Forelimb muscle (tissue), 1 donor: ENCODE measurements around the gene CD248. TPM values are rescaled to one million over a fixed set of nuclear protein-coding genes. Genes with fewer than 3 reads are reported as not detected.
"Not testable (repeated sequence)": the region's sequence is repeated elsewhere in the genome, so short reads cannot be mapped to it uniquely, and the experiment has no call there.

ENCODE experiments used
- DNase-seq: peaks from one replicate; pipeline ENCODE4 v3.0.0-alpha.2; 2013; ENCODE audit warnings: low read depth
- polyA plus RNA-seq: library from polyadenylated mRNA; unstranded; fragments of 120-200 nt; gene quantifications from one replicate; pipeline ENCODE4 v1.2.1, GENCODE V29; 2013; ENCODE audit not compliant: insufficient read length

CD248 gene
- polyA plus RNA-seq, 1 donor = 76.4 TPM

- DNase-seq = not testable (repeated sequence)
These were observed 39.8 kb downstream of the CD248 start for GRCh38 chr11:66277064-66277463.

- not testable (repeated sequence) for DNase-seq
These were observed 40.2 kb downstream of the CD248 start for GRCh38 chr11:66276619-66277018.

- no peak for DNase-seq
These were observed 40.7 kb downstream of the CD248 start for GRCh38 chr11:66275984-66276612.

- DNase-seq = no peak
These were observed 41.4 kb downstream of the CD248 start for GRCh38 chr11:66275396-66275795.

GRCh38 chr11:66274219-66274618 lies 42.6 kb downstream of the CD248 start:
- DNase-seq = no peak

GRCh38 chr11:66272596-66272995 lies 44.2 kb downstream of the CD248 start:
- DNase-seq = no peak

- DNase-seq = no peak
These were observed 45.0 kb downstream of the CD248 start for GRCh38 chr11:66271816-66272215.

GRCh38 chr11:66268952-66269905 lies 47.6 kb downstream of the CD248 start:
- no peak for DNase-seq

- peak; percentile 99 for DNase-seq
These were observed 48.4 kb downstream of the CD248 start, which contains the start of gene RAB1B for GRCh38 chr11:66268244-66268951. TSS of gene RAB1B (plus strand) at chr11:66268639. CDS start at chr11:66268680, 41 bp downstream.

- peak; percentile 51 for DNase-seq
These were observed 49.2 kb downstream of the CD248 start for GRCh38 chr11:66267379-66268243.

GRCh38 chr11:66267039-66267378 lies 49.8 kb downstream of the CD248 start:
- DNase-seq = no peak

- no peak for DNase-seq
These were observed 50.3 kb downstream of the CD248 start for GRCh38 chr11:66266378-66267038.

GRCh38 chr11:66265531-66266377 lies 51.1 kb downstream of the CD248 start:
- DNase-seq = no peak

GRCh38 chr11:66264914-66265313 lies 51.9 kb downstream of the CD248 start:
- no peak for DNase-seq

Other genes starting within 250 kb of the CD248 start
- 28.3 TPM for gene PACS1, start 246.8 kb downstream of the CD248 start, polyA plus RNA-seq
- gene KLC2, start 59.3 kb downstream of the CD248 start, polyA plus RNA-seq = 19.0 TPM
- gene RAB1B, start 48.4 kb downstream of the CD248 start, polyA plus RNA-seq = 89.7 TPM
- gene CNIH2, start 38.9 kb downstream of the CD248 start, polyA plus RNA-seq = 2.3 TPM
- 48.9 TPM for gene YIF1A, start 27.9 kb downstream of the CD248 start, polyA plus RNA-seq
- not detected for gene TMEM151A, start 25.1 kb downstream of the CD248 start, polyA plus RNA-seq
- 12.1 TPM for gene RIN1, start 19.4 kb upstream of the CD248 start, polyA plus RNA-seq
- 21.8 TPM for gene BRMS1, start 28.1 kb upstream of the CD248 start, polyA plus RNA-seq
- gene B4GAT1, start 30.6 kb upstream of the CD248 start, polyA plus RNA-seq = 20.3 TPM
- 32.1 TPM for gene SLC29A2, start 54.7 kb upstream of the CD248 start, polyA plus RNA-seq
- gene NPAS4, start 104.0 kb upstream of the CD248 start, polyA plus RNA-seq = 0.28 TPM
- 50.0 TPM for gene MRPL11, start 121.8 kb upstream of the CD248 start, polyA plus RNA-seq
- gene PELI3, start 149.9 kb upstream of the CD248 start, polyA plus RNA-seq = 6.9 TPM
- gene DPP3, start 163.4 kb upstream of the CD248 start, polyA plus RNA-seq = 24.0 TPM
- gene BBS1, start 193.6 kb upstream of the CD248 start, polyA plus RNA-seq = 17.8 TPM
- 4.3 TPM for gene ZDHHC24, start 229.0 kb upstream of the CD248 start, polyA plus RNA-seq
- gene ACTN3, start 229.9 kb upstream of the CD248 start, polyA plus RNA-seq = 24.1 TPM